Esophagus (tissue), 2 donors: ENCODE results near the gene RFC2. TPM values are rescaled to one million over a fixed set of nuclear protein-coding genes. Genes with fewer than 3 reads are reported as not detected.
A peak's percentile ranks its signal among the peaks of the same experiment; 100 is the strongest.
"Not testable (repeated sequence)": the region's sequence is repeated elsewhere in the genome, so short reads cannot be mapped to it uniquely, and the experiment has no call there.

Experiments
- H3K27ac ChIP-seq, 2 donors: one replicate each; pipeline ENCODE4 v1.5.1; 2013; ENCODE audit warnings: low read depth in 2 of 2, mild to moderate bottlenecking in 2 of 2, inconsistent platforms in 1 of 2, low read length in 1 of 2, moderate library complexity in 1 of 2
- H3K27me3 ChIP-seq, 2 donors: one replicate each; pipeline ENCODE4 v1.6.1; 2013; ENCODE audit warnings: low read length in 2 of 2, control low read depth in 1 of 2, mild to moderate bottlenecking in 1 of 2; ENCODE audit not compliant: insufficient read depth in 2 of 2, control insufficient read depth in 1 of 2
- H3K36me3 ChIP-seq, 2 donors: one replicate each; pipeline ENCODE4 v1.6.1; 2013; ENCODE audit warnings: low read length in 1 of 2; ENCODE audit not compliant: control insufficient read depth in 2 of 2, insufficient read depth in 2 of 2
- H3K4me1 ChIP-seq, 2 donors: one replicate each; pipeline ENCODE4 v1.6.1; 2013; ENCODE audit warnings: low read length in 1 of 2; ENCODE audit not compliant: control insufficient read depth in 2 of 2, insufficient read depth in 2 of 2
- H3K4me3 ChIP-seq, 2 donors: one replicate each; pipeline ENCODE4 v1.5.1; 2013; ENCODE audit warnings: low read length in 2 of 2, mild to moderate bottlenecking in 2 of 2, low read depth in 1 of 2, moderate library complexity in 1 of 2
- H3K9me3 ChIP-seq, 2 donors: one replicate each; pipeline ENCODE4 v1.6.1; 2013; ENCODE audit warnings: mild to moderate bottlenecking in 2 of 2, low read depth in 1 of 2, low read length in 1 of 2, moderate library complexity in 1 of 2; ENCODE audit not compliant: control insufficient read depth in 2 of 2, insufficient read depth in 1 of 2
- WGBS, 2 donors: extraction: QIAGEN DNeasy Blood & Tissue Kit; methylation state at CpG; one replicate each; pipeline ENCODE4 v1.1.7; 2013; 5-methylcytosine and 5-hydroxymethylcytosine counted together
- polyA plus RNA-seq, 2 donors: library from polyadenylated mRNA; stranded (reverse); fragments of 200-250 nt; gene quantifications; one replicate each; pipeline ENCODE4 v1.2.3, GENCODE V29; 2013
- donor health status: healthy with polysubstance abuse.
- donor health status: Bipolar disorder and iron deficiency.

The RFC2 gene
- polyA plus RNA-seq, 2 donors = 20.0 to 26.7 TPM

DNA sequence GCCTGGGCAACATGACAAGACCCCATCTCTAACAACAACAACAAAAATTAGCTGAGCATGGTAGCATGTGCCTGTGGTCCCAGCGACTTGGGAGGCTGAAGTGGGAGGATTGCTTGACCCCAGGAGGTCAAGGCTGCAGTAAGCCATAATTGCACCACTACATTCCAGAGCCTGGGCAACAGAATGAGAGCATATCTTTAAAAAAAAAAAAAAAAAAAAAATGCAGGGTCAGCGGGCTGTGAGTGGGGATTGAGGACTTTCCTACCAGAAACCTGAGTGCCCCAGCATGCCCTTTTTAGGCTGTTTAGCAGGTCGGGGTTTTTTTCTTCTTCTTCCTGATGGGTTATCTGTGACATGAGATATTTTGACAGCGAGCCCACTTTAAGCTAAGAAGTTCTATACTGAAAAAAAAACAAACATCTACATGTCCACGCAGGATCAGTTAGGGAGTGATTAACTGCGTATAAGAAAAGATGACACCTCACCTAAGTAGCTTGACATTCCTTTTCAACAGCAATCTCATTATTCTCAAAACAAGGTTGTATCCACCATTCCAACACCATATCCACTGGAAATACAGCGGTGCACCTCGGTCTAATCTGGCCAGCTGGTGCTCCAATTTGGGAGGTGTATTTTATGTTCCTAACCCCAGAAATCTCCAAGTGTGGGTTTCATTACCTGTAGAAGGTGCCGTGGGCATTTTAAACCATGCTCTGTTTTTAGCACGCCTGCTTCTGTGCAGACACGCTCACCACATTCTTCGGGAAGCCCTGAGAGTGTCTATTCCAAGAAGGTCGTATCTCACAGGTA, 13.8 kb upstream of the RFC2 start:
- 47 to 57% methylated on average over 13 of the region's 13 CpGs for WGBS, 2 donors
- no peak overlapping the region for H3K4me3 ChIP-seq
- peaks cover 0 to 4% of the 10 kb centered on the region in 2 donors for H3K4me1 ChIP-seq

DNA sequence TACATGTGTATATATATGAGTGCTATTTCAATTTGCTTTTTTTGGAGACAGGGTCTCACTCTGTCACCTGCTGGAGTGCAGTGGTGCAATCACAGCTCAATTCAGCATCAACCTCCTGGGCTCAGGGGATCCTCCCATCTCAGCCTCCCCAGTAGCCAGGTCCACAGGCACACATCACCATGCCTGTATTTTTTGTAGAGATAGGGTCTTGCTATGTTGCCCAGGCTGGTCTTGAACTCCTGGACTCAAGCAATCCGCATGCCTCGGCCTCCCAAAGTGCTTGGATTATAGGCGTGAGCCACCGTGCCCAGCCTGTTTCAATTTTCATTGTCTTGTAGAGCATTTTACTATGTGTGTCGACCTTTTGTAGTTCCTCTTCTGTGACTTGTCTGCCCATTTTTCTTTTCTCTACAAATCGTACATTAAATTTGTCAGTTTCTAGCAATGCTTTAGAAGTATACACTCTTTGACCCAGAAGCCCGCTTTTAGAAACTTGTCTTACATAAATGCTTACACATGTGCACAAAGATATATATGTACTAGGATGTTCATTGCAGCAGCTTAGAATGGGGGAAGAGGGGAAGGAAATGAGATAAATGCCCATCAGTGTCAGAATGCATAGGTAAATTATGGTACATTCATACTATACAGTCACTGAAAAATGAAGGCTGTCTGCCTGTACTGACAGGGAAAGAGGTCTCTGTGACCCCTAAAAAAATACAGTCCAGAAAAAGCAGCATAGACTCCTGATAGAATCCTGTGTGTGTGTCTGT, 12.2 kb upstream of the RFC2 start:
- H3K27me3 ChIP-seq = no peaks in the 10 kb centered on the region
- WGBS, 2 donors = 75% methylated on average over 7 of the region's 7 CpGs
- H3K27ac ChIP-seq = no peak overlapping the region
- no peaks in the 10 kb centered on the region for H3K36me3 ChIP-seq
- no peaks in the 10 kb centered on the region for H3K9me3 ChIP-seq
- peaks cover 0 to 4% of the 10 kb centered on the region in 2 donors for H3K4me1 ChIP-seq
- no peak overlapping the region for H3K4me3 ChIP-seq

More for the DNA sequence above, 13.8 kb upstream of the RFC2 start:
- no peaks in the 10 kb centered on the region for H3K9me3 ChIP-seq
- no peaks in the 10 kb centered on the region for H3K36me3 ChIP-seq
- H3K27ac ChIP-seq = peak overlapping the region; percentile 36 to 45
- no peaks in the 10 kb centered on the region for H3K27me3 ChIP-seq

DNA sequence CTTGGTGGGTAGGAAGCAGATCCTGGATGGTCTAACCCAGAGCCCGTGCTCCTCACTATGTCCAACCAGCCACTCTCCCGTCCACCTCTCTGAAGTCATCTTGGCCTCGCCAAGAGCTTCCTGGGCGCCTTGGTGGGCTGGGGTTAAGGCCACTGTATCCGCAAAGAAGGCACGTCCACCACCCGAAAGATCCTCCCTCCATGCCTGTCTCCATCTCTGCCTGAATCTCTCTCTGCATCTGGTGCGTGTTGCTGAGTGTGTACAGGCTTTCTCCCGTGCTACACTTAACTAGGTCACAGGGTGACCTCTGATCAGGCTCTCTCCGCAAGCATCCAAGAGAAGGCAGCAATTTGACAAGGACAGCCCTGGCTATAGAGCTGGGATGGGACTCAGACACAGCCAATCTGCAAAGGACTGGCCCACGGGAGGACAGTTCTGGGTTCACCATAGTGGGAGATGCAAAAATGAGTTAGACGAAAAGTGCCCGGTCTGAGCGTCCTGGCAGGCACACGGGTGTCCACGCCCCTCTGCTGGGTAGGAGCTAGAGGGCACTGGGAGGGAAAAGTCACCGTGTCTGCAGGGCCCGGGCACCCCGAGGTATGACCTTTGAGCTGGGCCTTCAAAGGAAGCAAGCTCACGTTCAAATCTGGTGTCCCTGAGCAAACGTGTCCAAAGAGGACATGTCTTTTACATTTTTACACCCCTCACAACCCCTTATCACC, 9.4 kb upstream of the RFC2 start:
- H3K9me3 ChIP-seq = no peaks in the 10 kb centered on the region
- no peak overlapping the region for H3K27ac ChIP-seq
- H3K4me3 ChIP-seq = no peak overlapping the region
- 72 to 83% methylated on average over 21 of the region's 21 CpGs for WGBS, 2 donors
- no peaks in the 10 kb centered on the region for H3K36me3 ChIP-seq
- no peaks in the 10 kb centered on the region for H3K27me3 ChIP-seq
- peaks cover 0 to 4% of the 10 kb centered on the region in 2 donors for H3K4me1 ChIP-seq

DNA sequence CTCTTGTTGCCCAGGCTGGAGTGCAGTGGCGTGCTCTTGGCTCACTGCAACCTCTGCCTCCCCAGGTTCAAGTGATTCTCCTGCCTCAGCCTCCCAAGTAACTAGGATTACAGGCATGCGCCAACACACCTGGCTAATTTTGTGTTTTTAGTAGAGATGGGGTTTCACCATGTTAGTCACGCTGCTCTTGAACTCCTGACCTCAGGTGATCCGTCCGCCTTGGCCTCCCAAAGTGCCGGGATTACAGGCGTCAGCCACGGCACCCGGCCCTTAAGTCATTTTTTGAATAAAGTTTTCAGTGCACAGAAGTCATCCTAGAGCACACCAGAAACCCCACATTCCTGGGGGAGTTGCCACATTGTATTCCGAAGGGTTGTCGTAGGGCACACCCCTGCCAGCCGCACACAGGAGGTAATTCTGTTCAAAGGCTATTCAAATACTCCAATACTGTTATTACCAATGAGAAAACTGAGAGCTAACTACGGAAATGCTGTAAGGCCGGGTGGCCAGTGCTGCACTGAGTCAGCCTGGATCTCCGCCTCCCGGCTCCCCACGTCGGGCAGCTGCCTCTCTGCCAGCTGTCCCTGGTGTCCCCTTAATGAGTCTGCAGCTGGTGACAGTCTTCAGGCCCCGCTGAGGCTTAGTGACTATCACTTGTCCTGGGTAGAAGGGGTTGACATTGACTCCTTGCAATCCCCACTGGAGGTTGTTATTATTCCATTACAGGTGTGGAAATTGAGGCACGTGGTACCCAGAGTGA, 8.6 kb upstream of the RFC2 start:
- Histone ChIP-seq H3K27me3 (no peaks in the 10 kb centered on the region), H3K36me3 (no peaks in the 10 kb centered on the region), H3K4me3 (no peak overlapping the region), H3K9me3 (no peaks in the 10 kb centered on the region), H3K4me1 (no peaks in the 10 kb centered on the region), H3K27ac (no peak overlapping the region)
- WGBS, 2 donors = 78 to 84% methylated on average over 20 of the region's 20 CpGs

DNA sequence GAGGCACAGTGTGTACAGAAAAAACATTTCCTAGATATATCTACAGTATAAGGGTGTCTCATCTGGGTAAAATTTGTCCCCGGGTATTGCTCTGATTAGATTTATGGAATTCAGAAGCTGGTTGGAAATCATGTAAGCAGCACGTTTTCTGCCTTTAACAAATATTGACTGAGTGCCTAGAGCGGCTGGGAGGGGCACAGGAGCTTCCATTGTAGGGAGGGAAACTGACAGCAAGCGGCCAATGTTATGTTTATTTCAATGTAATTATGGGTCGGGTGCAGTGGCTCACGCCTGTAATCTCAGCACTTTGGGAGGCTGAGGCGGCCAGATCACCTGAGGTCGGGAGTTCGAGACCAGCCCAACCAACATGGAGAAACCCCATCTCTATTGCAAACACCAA, 4.4 kb upstream of the RFC2 start:
- 50 to 53% methylated on average over 9 of the region's 9 CpGs for WGBS, 2 donors
- H3K27me3 ChIP-seq = no peaks in the 10 kb centered on the region
- H3K27ac ChIP-seq = no peak overlapping the region

DNA sequence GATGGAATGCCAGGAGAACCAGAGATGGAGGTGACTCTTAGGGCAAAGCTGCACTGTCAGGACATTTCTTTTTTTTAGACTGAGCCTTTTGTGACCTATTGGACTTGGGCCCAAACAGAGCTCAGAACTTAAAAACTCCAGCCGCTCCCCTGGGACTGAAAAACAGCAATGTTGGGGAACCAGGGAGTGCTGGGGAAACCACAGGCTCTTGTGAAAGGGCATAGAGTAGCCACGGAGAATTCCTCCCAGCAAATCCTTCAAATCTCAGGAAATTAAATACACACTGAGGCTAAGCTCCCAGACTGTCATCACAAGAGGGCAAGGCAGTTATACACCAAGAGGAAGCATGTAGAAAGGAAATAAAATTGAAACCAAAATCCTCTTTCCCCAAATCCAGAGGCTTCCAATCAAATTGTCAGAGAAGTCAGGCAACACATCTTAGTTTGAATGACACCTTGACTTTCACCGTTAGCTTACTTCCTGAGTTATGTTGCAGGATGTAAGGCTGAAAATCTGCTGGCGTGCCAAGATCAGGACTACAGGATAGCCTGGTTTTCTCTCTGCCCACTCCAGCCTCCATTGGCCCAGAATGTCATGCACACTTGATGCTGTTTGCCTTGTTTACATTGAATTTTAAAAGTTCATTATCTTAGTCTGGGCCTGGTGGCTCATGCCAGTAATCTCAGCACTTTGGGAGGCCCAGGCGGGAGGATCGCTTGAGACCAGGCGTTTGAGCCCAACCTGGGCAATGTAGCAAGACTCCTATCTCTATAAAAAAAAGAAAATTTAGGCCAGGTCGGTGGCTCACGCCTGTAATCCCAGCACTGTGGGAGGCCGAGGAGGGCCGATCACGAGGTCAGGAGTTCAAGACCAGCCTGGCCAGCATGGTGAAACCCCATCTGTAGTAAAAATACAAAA, 2.6 kb upstream of the RFC2 start:
- Histone ChIP-seq H3K27ac (peak overlapping the region in 1 of 2 donors; percentile 26), H3K4me1 (peaks cover 0 to 2% of the 10 kb centered on the region in 2 donors), H3K4me3 (no peak overlapping the region), H3K36me3 (no peaks in the 10 kb centered on the region), H3K9me3 (no peaks in the 10 kb centered on the region), H3K27me3 (no peaks in the 10 kb centered on the region)
- WGBS, 2 donors = 80 to 83% methylated on average over 12 of the region's 12 CpGs

More for the DNA sequence above, 4.4 kb upstream of the RFC2 start:
- no peaks in the 10 kb centered on the region for H3K36me3 ChIP-seq
- no peak overlapping the region for H3K4me3 ChIP-seq
- H3K4me1 ChIP-seq = no peaks in the 10 kb centered on the region
- no peaks in the 10 kb centered on the region for H3K9me3 ChIP-seq

DNA sequence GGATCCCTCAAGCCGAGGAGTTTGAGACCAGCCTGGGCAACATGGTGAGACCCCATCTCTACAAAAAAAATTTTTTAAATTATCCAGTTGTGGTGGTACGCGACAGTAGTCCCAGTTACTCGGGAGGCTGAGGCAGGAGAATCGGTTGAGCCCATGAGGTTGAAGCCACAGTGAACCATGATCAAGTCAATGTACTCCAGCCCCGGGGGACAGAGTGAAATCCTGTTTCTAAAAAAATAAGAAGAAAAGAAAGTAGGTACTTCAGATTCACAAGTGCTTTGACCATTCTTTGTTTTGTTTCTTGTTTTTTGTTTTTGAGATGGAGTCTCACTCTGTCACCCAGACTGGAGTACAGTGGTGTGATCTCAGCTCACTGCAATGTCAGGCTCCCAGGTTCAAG, 1.3 kb upstream of the RFC2 start:
- H3K36me3 ChIP-seq, H3K9me3 ChIP-seq, H3K4me1 ChIP-seq, H3K27me3 ChIP-seq, H3K27ac ChIP-seq: not testable (repeated sequence)
- 87 to 90% methylated on average over 6 of the region's 6 CpGs for WGBS, 2 donors
- H3K4me3 ChIP-seq = peak overlapping the region in 1 of 2 donors; percentile 58

DNA sequence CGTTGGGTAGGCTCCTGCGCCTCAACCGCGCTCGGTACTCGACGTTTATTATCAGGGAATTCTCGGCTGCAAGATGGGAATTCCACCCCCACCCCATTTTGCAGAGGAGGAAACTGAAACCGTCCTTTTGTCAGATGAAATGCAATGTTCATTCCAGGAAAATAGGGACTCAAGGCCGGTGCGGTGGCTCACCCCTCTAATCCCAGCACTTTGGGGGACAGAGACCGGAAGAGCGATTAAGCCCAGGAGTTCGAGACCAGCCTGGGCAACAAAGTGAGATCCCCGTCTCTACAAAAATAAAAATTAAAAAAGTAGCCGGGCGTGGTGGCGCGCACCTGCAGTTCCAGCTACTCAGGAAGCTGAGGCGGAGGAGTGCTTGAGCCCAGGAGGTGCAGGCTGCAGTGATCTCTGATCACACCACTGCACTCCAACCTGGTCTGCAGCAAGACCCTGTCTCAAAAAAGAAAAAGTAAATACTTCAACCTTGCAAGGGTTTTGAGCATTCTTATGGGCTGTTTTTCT, 720 bp upstream of the RFC2 start:
- 15 to 16% methylated on average over 20 of the region's 20 CpGs for WGBS, 2 donors
- H3K36me3 ChIP-seq = peaks cover 0 to 6% of the 10 kb centered on the region in 2 donors
- H3K27me3 ChIP-seq = no peaks in the 10 kb centered on the region
- H3K27ac ChIP-seq = peak overlapping the region; percentile 95 to 98
- peak overlapping the region; percentile 58 to 87 for H3K4me3 ChIP-seq
- H3K9me3 ChIP-seq = no peaks in the 10 kb centered on the region
- peaks cover 0 to 2% of the 10 kb centered on the region in 2 donors for H3K4me1 ChIP-seq
